Inferior parietal cortex (tissue), 1 donor: ENCODE measurements around the gene STK33.

ENCODE experiments used
- DNase-seq: peaks from one replicate; pipeline ENCODE4 v3.0.0-alpha.2; 2016; ENCODE audit errors: extremely low spot score

STK33 gene

GRCh38 chr11:8593935-8594909 lies at the start of gene STK33:
STK33 (minus strand) TSS chr11:8594228; CDS start chr11:8474905, 119,323 bp downstream.
- DNase-seq = no peak

GRCh38 chr11:8642196-8642841 lies 48.3 kb upstream of the STK33 start:
- no peak for DNase-seq

GRCh38 chr11:8641332-8641731 lies 47.3 kb upstream of the STK33 start:
- no peak for DNase-seq

- DNase-seq = no peak
Observed at GRCh38 chr11:8640267-8640906, 46.4 kb upstream of the STK33 start.

- no peak for DNase-seq
Observed at GRCh38 chr11:8639655-8640054, 45.6 kb upstream of the STK33 start.

GRCh38 chr11:8638300-8638699 lies 44.3 kb upstream of the STK33 start:
- no peak for DNase-seq

- no peak for DNase-seq
Observed at GRCh38 chr11:8636127-8636526, 42.1 kb upstream of the STK33 start.

- no peak for DNase-seq
Observed at GRCh38 chr11:8634498-8634897, 40.5 kb upstream of the STK33 start.

- no peak for DNase-seq
Observed at GRCh38 chr11:8631395-8632118, 37.5 kb upstream of the STK33 start.

GRCh38 chr11:8624698-8625097 lies 30.7 kb upstream of the STK33 start:
- no peak for DNase-seq

GRCh38 chr11:8621147-8621546 lies 27.1 kb upstream of the STK33 start:
- DNase-seq = no peak

GRCh38 chr11:8617063-8617462 lies 23.0 kb upstream of the STK33 start:
- no peak for DNase-seq

GRCh38 chr11:8615291-8616032 lies 21.4 kb upstream of the STK33 start:
- no peak for DNase-seq

- no peak for DNase-seq
Observed at GRCh38 chr11:8614497-8614896, 20.5 kb upstream of the STK33 start.

GRCh38 chr11:8613036-8613435 lies 19.0 kb upstream of the STK33 start:
- no peak for DNase-seq

GRCh38 chr11:8612522-8612921 lies 18.5 kb upstream of the STK33 start:
- no peak for DNase-seq

GRCh38 chr11:8610532-8611116 lies 16.6 kb upstream of the STK33 start:
- DNase-seq = no peak

GRCh38 chr11:8608652-8609051 lies 14.6 kb upstream of the STK33 start:
- DNase-seq = no peak

- DNase-seq = no peak
Observed at GRCh38 chr11:8605971-8606563, 12.0 kb upstream of the STK33 start.

- no peak for DNase-seq
Observed at GRCh38 chr11:8604078-8604723, 10.2 kb upstream of the STK33 start.
